MM.1S (cell line): ENCODE data around the gene RPS19BP1.

Experiments
- DNase-seq: peaks from one replicate; pipeline ENCODE4 v3.0.0-alpha.2; 2015
- H2AFZ ChIP-seq: fragments of 300-600 bp; sonication (generic); 2 replicates; pipeline ENCODE4 v1.6.0; 2016; ENCODE audit warnings: antibody characterized with exemption, low read length
- H3F3A ChIP-seq: fragments of 300-600 bp; sonication (generic); 2 replicates; pipeline ENCODE4 v1.6.1; 2016; ENCODE audit warnings: mild to moderate bottlenecking, antibody characterized with exemption, low read length, moderate library complexity, mixed read lengths; ENCODE audit not compliant: insufficient read depth
- H3K27ac ChIP-seq: fragments of 300-600 bp; sonication (generic); 2 replicates; pipeline ENCODE4 v1.5.1; 2016; ENCODE audit warnings: mild to moderate bottlenecking, low read length
- H3K27me3 ChIP-seq: fragments of 300-600 bp; sonication (generic); replicated peaks from 2 replicates; pipeline ENCODE4 v1.6.0; 2016; ENCODE audit warnings: low read length; ENCODE audit not compliant: insufficient read depth
- H3K36me3 ChIP-seq: fragments of 300-600 bp; sonication (generic); replicated peaks from 2 replicates; pipeline ENCODE4 v1.6.1; 2016; ENCODE audit warnings: mild to moderate bottlenecking, low read length, mixed read lengths; ENCODE audit not compliant: insufficient read depth
- H3K4me1 ChIP-seq: fragments of 300-600 bp; sonication (generic); 2 replicates; pipeline ENCODE4 v1.6.1; 2016; ENCODE audit warnings: low read length, mixed read lengths
- H3K4me2 ChIP-seq: fragments of 300-600 bp; sonication (generic); 2 replicates; pipeline ENCODE4 v1.6.0; 2016; ENCODE audit warnings: low read depth, low read length
- H3K4me3 ChIP-seq: fragments of 300-600 bp; sonication (generic); 2 replicates; pipeline ENCODE4 v1.5.1; 2016; ENCODE audit warnings: low read length, mixed read lengths
- H3K79me2 ChIP-seq: fragments of 300-600 bp; sonication (generic); 2 replicates; pipeline ENCODE4 v1.6.1; 2016; ENCODE audit warnings: mixed run types, low read length, mixed read lengths
- H3K9ac ChIP-seq: fragments of 300-600 bp; sonication (generic); 2 replicates; pipeline ENCODE4 v1.6.1; 2016; ENCODE audit warnings: low read length, mixed read lengths
- H3K9me2 ChIP-seq: fragments of 300-600 bp; sonication (generic); replicated peaks from 2 replicates; pipeline ENCODE4 v1.6.1; 2016; ENCODE audit warnings: mild to moderate bottlenecking, low read length, mixed read lengths; ENCODE audit not compliant: insufficient read depth
- H3K9me3 ChIP-seq: fragments of 300-600 bp; sonication (generic); replicated peaks from 2 replicates; pipeline ENCODE4 v1.6.1; 2016; ENCODE audit warnings: mild to moderate bottlenecking, low read length, mixed read lengths; ENCODE audit not compliant: insufficient read depth
- H4K20me1 ChIP-seq: fragments of 300-600 bp; sonication (generic); 2 replicates; pipeline ENCODE4 v1.6.1; 2016; ENCODE audit warnings: mild to moderate bottlenecking, low read length, moderate library complexity, mixed read lengths; ENCODE audit not compliant: insufficient read depth
- EZH2 ChIP-seq: fragments of 300-600 bp; sonication (generic); optimal IDR thresholded peaks from 2 replicates; pipeline ENCODE3; 2017; ENCODE audit warnings: low read depth, mild to moderate bottlenecking, antibody characterized with exemption, low read length, mixed read lengths
- EZH2phosphoT487 ChIP-seq: fragments of 300-600 bp; sonication (generic); IDR thresholded peaks from 2 replicates; pipeline ENCODE4 v1.6.1; 2018; ENCODE audit warnings: antibody characterized with exemption, low read length

RPS19BP1 gene

GRCh38 chr22:39481054-39481453 lies 51.5 kb downstream of the RPS19BP1 start:
- DNase-seq, result no peak
- no peak for TF ChIP-seq EZH2phosphoT487
- Histone ChIP-seq H3K27ac (no peak overlapping the region), H3K9me2 (no peaks in the 10 kb centered on the region), H3K9me3 (no peaks in the 10 kb centered on the region), H3F3A (no peaks in the 10 kb centered on the region), H2AFZ (no peak overlapping the region), H3K4me3 (no peak overlapping the region), H3K4me2 (no peak overlapping the region), H3K4me1 (no peaks in the 10 kb centered on the region), H3K36me3 (peaks cover 3% of the 10 kb centered on the region; the same call in 1 of the 2 replicates), H3K27me3 (no peaks in the 10 kb centered on the region), H3K9ac (no peak overlapping the region), H3K79me2 (peaks cover 73% of the 10 kb centered on the region), H4K20me1 (no peaks in the 10 kb centered on the region)

- Histone ChIP-seq H3K4me1 (no peaks in the 10 kb centered on the region), H3K9me2 (no peaks in the 10 kb centered on the region), H2AFZ (no peak overlapping the region), H3K79me2 (peaks cover 78% of the 10 kb centered on the region), H3K27ac (no peak overlapping the region), H3K4me3 (no peak overlapping the region), H3K36me3 (peaks cover 3% of the 10 kb centered on the region; the same call in 1 of the 2 replicates), H4K20me1 (no peaks in the 10 kb centered on the region), H3K27me3 (no peaks in the 10 kb centered on the region), H3K4me2 (no peak overlapping the region), H3K9me3 (no peaks in the 10 kb centered on the region), H3K9ac (no peak overlapping the region), H3F3A (no peaks in the 10 kb centered on the region)
- no peak for DNase-seq
- no peak for TF ChIP-seq EZH2
- TF ChIP-seq EZH2phosphoT487, result no peak
Measured at GRCh38 chr22:39480557-39480956, 52.0 kb downstream of the RPS19BP1 start.

GRCh38 chr22:39479254-39479653 lies 53.3 kb downstream of the RPS19BP1 start:
- DNase-seq, result no peak
- peaks cover 87% of the 10 kb centered on the region for H3K79me2 ChIP-seq
- no peak for TF ChIP-seq EZH2phosphoT487
- TF ChIP-seq EZH2, result no peak

More at GRCh38 chr22:39479254-39479653, 53.3 kb downstream of the RPS19BP1 start:
- Histone ChIP-seq H3K9me2 (no peaks in the 10 kb centered on the region), H3K27me3 (no peaks in the 10 kb centered on the region), H3K4me2 (no peak overlapping the region), H3F3A (no peaks in the 10 kb centered on the region), H4K20me1 (no peaks in the 10 kb centered on the region), H3K4me1 (no peaks in the 10 kb centered on the region), H3K27ac (no peak overlapping the region), H3K9me3 (no peaks in the 10 kb centered on the region), H3K4me3 (no peak overlapping the region), H2AFZ (no peak overlapping the region), H3K36me3 (peaks cover 3% of the 10 kb centered on the region; the same call in 1 of the 2 replicates), H3K9ac (no peak overlapping the region)
